Activated CD4-positive, CD25-positive, alpha-beta regulatory T cell treated with anti-CD3 and anti-CD28 coated beads, Interleukin-2, amount 50 U/mL, for 16 hours (primary cell): ENCODE measurements around the gene KIRREL1.

Experiments used
- DNase-seq: peaks from one replicate; pipeline ENCODE4 v3.0.0-alpha.2; 2020; ENCODE audit warnings: low read depth, low spot score

Gene KIRREL1

GRCh38 chr1:157975228-157975950 lies 18.1 kb upstream of the KIRREL1 start:
- DNase-seq = no peak

GRCh38 chr1:157976888-157977287 lies 16.6 kb upstream of the KIRREL1 start:
- no peak for DNase-seq

- DNase-seq = no peak
Observed at GRCh38 chr1:157978586-157979403, 14.7 kb upstream of the KIRREL1 start.

- DNase-seq = no peak
Observed at GRCh38 chr1:157982136-157982535, 11.3 kb upstream of the KIRREL1 start.

GRCh38 chr1:157983787-157984186 lies 9.7 kb upstream of the KIRREL1 start:
- DNase-seq = no peak

- DNase-seq = no peak
Observed at GRCh38 chr1:157984469-157984868, 9.0 kb upstream of the KIRREL1 start.

GRCh38 chr1:157985473-157985872 lies 8.0 kb upstream of the KIRREL1 start:
- no peak for DNase-seq

GRCh38 chr1:157988002-157988401 lies 5.4 kb upstream of the KIRREL1 start:
- DNase-seq = no peak

GRCh38 chr1:157992031-157992832 lies 1.2 kb upstream of the KIRREL1 start:
- no peak for DNase-seq

- DNase-seq = no peak
Observed at GRCh38 chr1:157992833-157993146, 655 bp upstream of the KIRREL1 start.

- DNase-seq = no peak
Observed at GRCh38 chr1:157993918-157994605, 617 bp downstream of the KIRREL1 start.

- no peak for DNase-seq
Observed at GRCh38 chr1:157994704-157995582, 1.5 kb downstream of the KIRREL1 start.

GRCh38 chr1:157995583-157996169 lies 2.2 kb downstream of the KIRREL1 start:
- no peak for DNase-seq

- DNase-seq = no peak
Observed at GRCh38 chr1:157996433-157996832, 3.0 kb downstream of the KIRREL1 start.

- DNase-seq = no peak
Observed at GRCh38 chr1:158000507-158000906, 7.1 kb downstream of the KIRREL1 start.

GRCh38 chr1:158002022-158002630 lies 8.7 kb downstream of the KIRREL1 start:
- DNase-seq = no peak

GRCh38 chr1:158002631-158003405 lies 9.4 kb downstream of the KIRREL1 start:
- no peak for DNase-seq

GRCh38 chr1:158003406-158003800 lies 10.0 kb downstream of the KIRREL1 start:
- no peak for DNase-seq

- no peak for DNase-seq
Observed at GRCh38 chr1:158005224-158005623, 11.8 kb downstream of the KIRREL1 start.
